ENCODE measurements around the gene STOX2.

The STOX2 gene

DNA sequence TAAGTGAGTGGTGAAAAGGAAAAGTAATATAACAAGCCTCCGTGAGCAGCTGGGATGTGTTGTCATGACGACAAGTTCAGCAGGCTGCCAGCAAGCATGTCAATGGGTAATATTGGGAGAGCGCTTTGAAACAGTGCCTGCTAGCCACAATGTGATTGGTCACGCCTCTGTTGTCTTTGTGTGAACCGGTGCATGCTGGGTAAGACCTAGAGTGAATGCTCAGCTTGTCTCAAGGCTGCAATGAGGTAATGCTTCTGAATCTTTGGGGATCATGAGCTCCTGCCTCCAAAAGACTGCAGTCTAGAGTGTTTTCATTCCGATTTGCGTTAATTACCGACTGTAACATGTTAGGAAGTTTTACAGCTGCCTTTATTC is 54.9 kb downstream of the STOX2 start:
- no peak for DNase-seq (ENCODE audit: low read depth)
- H3K4me3 ChIP-seq (ENCODE audit: control insufficient read depth, low read depth, low read length), result no peak overlapping the region
- TF ChIP-seq, protein P1, sequence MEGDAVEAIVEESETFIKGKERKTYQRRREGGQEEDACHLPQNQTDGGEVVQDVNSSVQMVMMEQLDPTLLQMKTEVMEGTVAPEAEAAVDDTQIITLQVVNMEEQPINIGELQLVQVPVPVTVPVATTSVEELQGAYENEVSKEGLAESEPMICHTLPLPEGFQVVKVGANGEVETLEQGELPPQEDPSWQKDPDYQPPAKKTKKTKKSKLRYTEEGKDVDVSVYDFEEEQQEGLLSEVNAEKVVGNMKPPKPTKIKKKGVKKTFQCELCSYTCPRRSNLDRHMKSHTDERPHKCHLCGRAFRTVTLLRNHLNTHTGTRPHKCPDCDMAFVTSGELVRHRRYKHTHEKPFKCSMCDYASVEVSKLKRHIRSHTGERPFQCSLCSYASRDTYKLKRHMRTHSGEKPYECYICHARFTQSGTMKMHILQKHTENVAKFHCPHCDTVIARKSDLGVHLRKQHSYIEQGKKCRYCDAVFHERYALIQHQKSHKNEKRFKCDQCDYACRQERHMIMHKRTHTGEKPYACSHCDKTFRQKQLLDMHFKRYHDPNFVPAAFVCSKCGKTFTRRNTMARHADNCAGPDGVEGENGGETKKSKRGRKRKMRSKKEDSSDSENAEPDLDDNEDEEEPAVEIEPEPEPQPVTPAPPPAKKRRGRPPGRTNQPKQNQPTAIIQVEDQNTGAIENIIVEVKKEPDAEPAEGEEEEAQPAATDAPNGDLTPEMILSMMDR (IDR thresholded peaks at IDR 0.05; ENCODE audit: control insufficient read depth, insufficient read depth, low read depth, low read length, missing control alignments), result no peak

DNA sequence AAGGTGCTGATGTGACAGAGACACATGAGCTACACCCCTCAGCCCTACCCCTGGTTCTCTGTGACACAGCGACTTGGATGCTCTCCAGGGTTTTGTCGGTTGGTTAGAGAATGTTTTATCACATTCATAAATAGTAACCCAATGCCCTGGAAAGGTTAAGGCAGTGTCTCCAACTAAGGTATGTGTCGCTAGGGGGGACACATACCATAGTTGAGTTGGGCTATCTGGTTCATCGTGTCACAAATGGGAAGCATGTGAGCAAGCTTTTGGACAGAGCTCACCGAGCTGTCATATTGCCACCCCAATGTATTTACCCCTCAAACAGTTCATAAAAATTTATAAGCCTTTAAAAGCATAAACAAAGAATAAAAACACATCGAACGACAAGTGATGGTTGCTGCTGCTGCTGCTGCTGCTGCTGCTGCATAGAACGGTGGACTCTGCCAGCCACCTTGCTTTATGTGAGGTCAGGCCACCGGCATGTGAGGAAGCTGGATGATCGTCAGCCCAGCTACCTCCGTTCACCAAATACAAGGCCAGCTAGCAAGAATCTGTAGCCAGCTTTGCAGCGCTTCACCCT is 55.9 kb downstream of the STOX2 start:
- TF ChIP-seq, protein P1 (IDR thresholded peaks at IDR 0.05; ENCODE audit: control insufficient read depth, insufficient read depth, low read depth, low read length, missing control alignments), result no peak
- no peak for DNase-seq (ENCODE audit: low read depth)
- no peak overlapping the region for H3K4me3 ChIP-seq (ENCODE audit: control insufficient read depth, low read depth, low read length)

DNA sequence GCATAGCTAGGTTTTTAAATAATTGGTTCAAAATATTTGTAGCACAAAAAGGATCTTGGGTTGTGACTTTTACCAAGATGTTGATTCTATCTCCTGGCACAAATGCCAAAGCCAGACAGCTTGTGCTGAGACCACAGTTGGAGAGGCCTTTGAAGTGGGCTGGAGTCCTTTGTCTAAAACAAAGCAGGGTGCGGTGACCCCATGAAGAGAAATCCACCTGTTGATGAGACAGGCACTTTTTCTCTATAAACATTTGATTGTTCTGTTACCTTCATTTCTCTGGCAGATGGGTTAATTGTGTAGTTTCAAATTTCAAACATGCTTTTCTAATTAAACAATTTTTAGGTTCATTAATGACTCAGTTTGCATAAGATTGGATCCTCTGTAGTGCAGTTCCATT is 56.7 kb downstream of the STOX2 start:
- TF ChIP-seq, protein P1 (IDR thresholded peaks at IDR 0.05; ENCODE audit: control insufficient read depth, insufficient read depth, low read depth, low read length, missing control alignments), result no peak
- DNase-seq (ENCODE audit: low read depth), result no peak
- no peak overlapping the region for H3K4me3 ChIP-seq (ENCODE audit: control insufficient read depth, low read depth, low read length)

DNA sequence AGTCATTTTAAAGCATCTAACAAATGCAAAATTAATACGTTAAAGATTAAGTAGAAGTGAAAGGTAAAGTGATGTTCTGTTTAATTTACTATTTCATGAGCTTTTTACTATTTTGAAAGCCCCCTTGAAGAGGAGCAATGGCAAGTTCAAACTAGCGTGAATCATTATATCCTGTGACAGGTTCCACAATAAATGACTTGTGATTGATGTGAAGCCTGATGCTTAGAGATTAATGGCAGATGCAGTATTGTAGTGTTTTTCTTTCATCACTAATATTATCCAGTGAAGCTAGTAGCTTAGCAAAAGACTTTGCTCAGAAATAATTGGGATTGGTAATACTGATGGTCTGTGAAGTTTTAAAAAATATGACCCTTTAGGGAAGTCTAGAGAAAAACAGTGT is 57.3 kb downstream of the STOX2 start:
- TF ChIP-seq, protein P1 (IDR thresholded peaks at IDR 0.05; ENCODE audit: control insufficient read depth, insufficient read depth, low read depth, low read length, missing control alignments), result no peak
- no peak for DNase-seq (ENCODE audit: low read depth)

DNA sequence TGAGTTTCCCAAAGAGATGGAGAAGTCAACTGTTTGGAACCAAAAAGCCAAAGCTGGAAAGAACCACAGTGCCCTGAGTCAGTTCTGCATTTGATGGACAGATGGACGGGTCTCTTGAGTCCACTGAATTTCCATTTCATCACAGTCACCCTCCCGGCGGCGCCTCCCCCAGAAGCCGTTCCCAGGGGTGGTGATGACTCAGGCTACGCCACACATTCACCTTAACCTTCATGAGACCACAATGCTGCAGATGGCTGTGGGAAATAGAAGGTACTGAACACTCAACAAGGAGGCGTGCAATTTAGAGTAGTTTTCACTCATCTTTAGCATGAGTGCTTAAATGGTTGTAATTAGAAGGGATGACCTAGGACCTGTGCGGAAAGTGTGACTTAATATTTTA is 61.3 kb downstream of the STOX2 start:
- no peak overlapping the region for H3K4me3 ChIP-seq (ENCODE audit: control insufficient read depth, low read depth, low read length)
- no peak for DNase-seq (ENCODE audit: low read depth)
- TF ChIP-seq, protein P1 (IDR thresholded peaks at IDR 0.05; ENCODE audit: control insufficient read depth, insufficient read depth, low read depth, low read length, missing control alignments), result no peak

More for the DNA sequence above, 57.3 kb downstream of the STOX2 start:
- no peak overlapping the region for H3K4me3 ChIP-seq (ENCODE audit: control insufficient read depth, low read depth, low read length)

DNA sequence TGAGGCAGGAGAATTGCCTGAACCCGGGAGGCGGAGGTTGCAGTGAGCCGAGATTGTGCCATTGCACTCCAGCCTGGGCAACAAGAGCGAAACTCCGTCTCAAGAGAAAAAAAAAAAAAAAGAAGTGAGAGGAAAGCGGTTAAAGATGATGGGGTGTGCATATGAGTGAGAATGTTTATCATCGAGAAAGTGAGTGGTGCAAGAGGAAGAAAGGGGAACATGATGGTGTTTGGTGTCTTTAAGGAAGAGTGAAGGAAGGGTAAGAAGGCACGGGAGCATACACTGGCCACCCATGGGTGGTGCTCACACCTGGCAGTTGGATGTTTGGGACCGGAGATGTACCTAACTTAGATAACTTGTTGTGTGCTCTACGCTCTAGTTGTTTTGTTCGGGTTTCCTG is 62.2 kb downstream of the STOX2 start:
- no peak for DNase-seq (ENCODE audit: low read depth)
- TF ChIP-seq, protein P1 (IDR thresholded peaks at IDR 0.05; ENCODE audit: control insufficient read depth, insufficient read depth, low read depth, low read length, missing control alignments), result no peak
- no peak overlapping the region for H3K4me3 ChIP-seq (ENCODE audit: control insufficient read depth, low read depth, low read length)

DNA sequence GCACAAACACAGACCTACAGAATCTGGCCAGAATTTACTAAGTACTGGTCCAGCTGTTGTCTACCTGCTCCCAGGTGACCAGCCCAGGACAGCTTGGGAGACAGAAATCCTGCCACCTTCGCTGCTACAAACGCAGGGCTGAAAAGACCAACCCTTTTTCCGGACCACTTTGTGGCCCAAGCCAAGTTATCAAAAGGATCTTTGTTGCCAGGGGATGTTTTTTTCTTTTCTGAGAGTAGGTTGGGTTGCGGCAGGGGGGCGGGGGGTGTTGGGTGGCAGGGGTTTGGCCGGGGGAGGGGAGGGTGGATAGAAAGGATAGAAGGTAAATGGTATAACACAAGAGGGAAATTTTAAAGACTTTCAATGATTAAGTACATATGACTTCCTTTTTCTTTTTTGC is 63.4 kb downstream of the STOX2 start:
- no peak overlapping the region for H3K4me3 ChIP-seq (ENCODE audit: control insufficient read depth, low read depth, low read length)
- TF ChIP-seq, protein P1 (IDR thresholded peaks at IDR 0.05; ENCODE audit: control insufficient read depth, insufficient read depth, low read depth, low read length, missing control alignments), result no peak

More for the DNA sequence above, 63.4 kb downstream of the STOX2 start:
- DNase-seq (ENCODE audit: low read depth), result no peak
